Neural progenitor cell (in vitro differentiated cells): Measurements from ENCODE around the gene ATG10. TPM values are rescaled to one million over a fixed set of nuclear protein-coding genes. Genes with fewer than 3 reads are reported as not detected.

Source experiments
- DNase-seq: peaks from one replicate; pipeline ENCODE4 v3.0.0-alpha.2; 2016; ENCODE audit warnings: low spot score
- H2AFZ ChIP-seq: fragments of 200-600 bp; sonication (generic); replicated peaks from 2 replicates; pipeline ENCODE4 v1.6.1; 2016; ENCODE audit warnings: antibody characterized with exemption
- H3F3A ChIP-seq: fragments of 200-600 bp; sonication (generic); 2 replicates; pipeline ENCODE4 v1.6.1; 2016; ENCODE audit warnings: antibody characterized with exemption, low read depth
- H3K27ac ChIP-seq: fragments of 200-600 bp; sonication (generic); 2 replicates; pipeline ENCODE4 v1.5.1; 2016; ENCODE audit warnings: mild to moderate bottlenecking
- H3K27me3 ChIP-seq: fragments of 200-600 bp; sonication (generic); 2 replicates; pipeline ENCODE4 v1.6.1; 2016; ENCODE audit warnings: mild to moderate bottlenecking, moderate library complexity
- H3K36me3 ChIP-seq: fragments of 200-600 bp; sonication (generic); 2 replicates; pipeline ENCODE4 v1.5.1; 2016
- H3K4me1 ChIP-seq: fragments of 200-600 bp; sonication (generic); 2 replicates; pipeline ENCODE4 v1.6.1; 2016; ENCODE audit warnings: mixed run types
- H3K4me2 ChIP-seq: fragments of 200-600 bp; sonication (generic); 2 replicates; pipeline ENCODE4 v1.6.1; 2016
- H3K4me3 ChIP-seq: fragments of 200-600 bp; sonication (generic); 2 replicates; pipeline ENCODE4 v1.5.1; 2016
- H3K79me2 ChIP-seq: fragments of 200-600 bp; sonication (generic); 2 replicates; pipeline ENCODE4 v1.6.1; 2016; ENCODE audit warnings: low read depth
- H3K9ac ChIP-seq: fragments of 200-600 bp; sonication (generic); 2 replicates; pipeline ENCODE4 v1.6.1; 2016
- H3K9me3 ChIP-seq: fragments of 200-600 bp; sonication (generic); 2 replicates; pipeline ENCODE4 v1.5.1; 2016; ENCODE audit warnings: low read depth
- H4K20me1 ChIP-seq: fragments of 200-600 bp; sonication (generic); 2 replicates; pipeline ENCODE4 v1.6.1; 2016; ENCODE audit warnings: low read depth
- H3K27ac Mint-ChIP-seq: 3 replicates; pipeline ENCODE4 v1.8.0; 2021; ENCODE audit warnings: mixed read lengths
- H3K27me3 Mint-ChIP-seq: 2 replicates; pipeline ENCODE4 v1.8.0; 2022; ENCODE audit warnings: low read depth, mild to moderate bottlenecking, inconsistent platforms, moderate library complexity, mixed read lengths; ENCODE audit not compliant: insufficient read depth
- H3K36me3 Mint-ChIP-seq: 3 replicates; pipeline ENCODE4 v1.8.0; 2021; ENCODE audit warnings: mixed read lengths
- H3K4me1 Mint-ChIP-seq: 3 replicates; pipeline ENCODE4 v1.8.0; 2021; ENCODE audit warnings: mixed read lengths
- H3K4me3 Mint-ChIP-seq: 3 replicates; pipeline ENCODE4 v1.8.0; 2021; ENCODE audit warnings: mild to moderate bottlenecking, moderate library complexity, mixed read lengths
- H3K9me3 Mint-ChIP-seq: 3 replicates; pipeline ENCODE4 v1.8.0; 2020; ENCODE audit warnings: mixed read lengths
- CTCF ChIP-seq: fragments of 200-600 bp; sonication (generic); IDR thresholded peaks from 2 replicates; pipeline ENCODE4 v1.5.1; 2017; ENCODE audit warnings: antibody characterized with exemption, mild to moderate bottlenecking
- EZH2 ChIP-seq: fragments of 200-600 bp; sonication (generic); IDR thresholded peaks from 2 replicates; pipeline ENCODE4 v1.6.1; 2017; ENCODE audit warnings: antibody characterized with exemption, mild to moderate bottlenecking, moderate library complexity
- EZH2phosphoT487 ChIP-seq: fragments of 200-600 bp; sonication (generic); IDR thresholded peaks from 2 replicates; pipeline ENCODE4 v1.6.1; 2017; ENCODE audit warnings: antibody characterized with exemption
- total RNA-seq: library from RNA; depleted of rRNA; stranded (reverse); fragments of >200 nt; gene quantifications from 2 replicates; pipeline ENCODE4 v1.2.3, GENCODE V29; 2015; ENCODE audit warnings: low replicate concordance

ATG10 gene
- total RNA-seq, 1 donor from 2014 or later = 13.4 TPM

DNA sequence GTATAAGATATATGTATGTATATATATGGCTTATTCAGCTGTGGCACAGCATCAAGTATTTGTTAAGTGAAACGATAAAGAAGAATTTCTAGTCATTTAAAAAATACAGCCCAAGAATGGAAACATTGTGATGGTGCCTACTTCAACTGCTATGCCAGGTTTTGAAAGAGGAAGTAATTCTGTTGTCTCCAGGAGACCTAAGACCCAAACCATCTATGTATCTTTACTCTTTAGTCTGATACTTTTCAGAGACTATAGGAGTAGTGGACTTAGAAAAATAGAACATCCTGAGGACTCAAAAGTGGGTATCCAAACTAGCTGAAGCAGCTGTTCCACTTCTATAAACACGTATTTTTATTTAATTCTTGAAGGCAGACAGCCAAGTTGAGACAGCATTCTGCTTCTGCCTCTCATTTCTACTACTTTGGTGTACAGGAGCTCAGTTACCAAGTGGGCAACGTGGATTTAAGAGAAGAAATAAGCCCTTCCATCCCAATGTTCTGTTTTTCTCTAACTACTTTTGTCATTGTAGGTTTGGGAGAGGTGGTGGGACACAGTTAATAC lies 195.6 kb downstream of the ATG10 start:
- Histone ChIP-seq H3K27me3 (no peaks in the 10 kb centered on the region), H3K9ac (no peak overlapping the region), H3K4me1 (peaks cover 33% of the 10 kb centered on the region), H3K79me2 (no peaks in the 10 kb centered on the region), H4K20me1 (no peaks in the 10 kb centered on the region), H2AFZ (no peak overlapping the region), H3K9me3 (no peaks in the 10 kb centered on the region), H3K4me2 (no peak overlapping the region), H3K27ac (no peak overlapping the region), H3F3A (peaks cover 21% of the 10 kb centered on the region), H3K36me3 (no peaks in the 10 kb centered on the region), H3K4me3 (no peak overlapping the region)
- Mint-ChIP-seq H3K4me3 (no peak overlapping the region), H3K36me3 (no peaks in the 10 kb centered on the region), H3K9me3 (no peaks in the 10 kb centered on the region), H3K27me3 (peaks cover 2% of the 10 kb centered on the region), H3K4me1 (peaks cover 18% of the 10 kb centered on the region), H3K27ac (no peak overlapping the region)
- DNase-seq = no peak
- no peak for TF ChIP-seq CTCF
- no peak for TF ChIP-seq EZH2
- TF ChIP-seq EZH2phosphoT487 = no peak

GRCh38 chr5:82168294-82168693 lies 196.5 kb downstream of the ATG10 start:
- peaks cover 21% of the 10 kb centered on the region for H3F3A ChIP-seq
- no peaks in the 10 kb centered on the region for H3K79me2 ChIP-seq
- H3K36me3 ChIP-seq = no peaks in the 10 kb centered on the region
- Mint-ChIP-seq H3K27me3 (peaks cover 2% of the 10 kb centered on the region), H3K4me3 (no peak overlapping the region), H3K36me3 (no peaks in the 10 kb centered on the region), H3K27ac (no peak overlapping the region), H3K9me3 (no peaks in the 10 kb centered on the region), H3K4me1 (peaks cover 18% of the 10 kb centered on the region)
- TF ChIP-seq CTCF (no peak), EZH2 (no peak), EZH2phosphoT487 (no peak)
- no peaks in the 10 kb centered on the region for H3K9me3 ChIP-seq
- no peak overlapping the region for H2AFZ ChIP-seq
- no peak overlapping the region for H3K4me3 ChIP-seq
- DNase-seq = no peak
- H3K9ac ChIP-seq = no peak overlapping the region
- no peak overlapping the region for H3K4me2 ChIP-seq
- H4K20me1 ChIP-seq = no peaks in the 10 kb centered on the region
- no peaks in the 10 kb centered on the region for H3K27me3 ChIP-seq
- no peak overlapping the region for H3K27ac ChIP-seq
- peaks cover 33% of the 10 kb centered on the region for H3K4me1 ChIP-seq

DNA sequence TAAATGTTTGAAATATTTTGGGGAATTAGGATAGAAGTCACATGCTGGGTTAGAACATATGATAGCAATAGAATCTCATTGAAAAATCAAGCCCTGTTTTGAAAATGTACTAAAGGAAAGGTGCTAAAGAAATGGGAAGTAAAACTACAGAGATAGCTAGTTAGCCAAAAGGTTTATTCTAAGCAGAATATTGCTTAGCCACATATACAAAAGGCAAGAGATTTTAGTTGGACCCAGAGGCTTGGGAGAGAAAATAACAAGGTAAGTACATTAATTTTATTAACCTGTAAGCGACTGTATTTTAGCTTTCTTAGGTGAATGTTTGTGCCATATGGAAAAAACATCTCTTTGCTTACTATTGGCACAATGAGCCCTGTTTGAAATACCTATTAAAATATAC lies 198.1 kb downstream of the ATG10 start:
- peaks cover 2% of the 10 kb centered on the region for H3K27me3 Mint-ChIP-seq

More for the DNA sequence above, 198.1 kb downstream of the ATG10 start:
- Histone ChIP-seq H3K4me2 (no peak overlapping the region), H2AFZ (no peak overlapping the region), H3K36me3 (no peaks in the 10 kb centered on the region), H4K20me1 (no peaks in the 10 kb centered on the region), H3K79me2 (no peaks in the 10 kb centered on the region), H3K27me3 (no peaks in the 10 kb centered on the region), H3K9me3 (no peaks in the 10 kb centered on the region), H3K9ac (no peak overlapping the region), H3K27ac (no peak overlapping the region), H3F3A (peaks cover 15% of the 10 kb centered on the region), H3K4me3 (no peak overlapping the region), H3K4me1 (peaks cover 18% of the 10 kb centered on the region)
- peaks cover 16% of the 10 kb centered on the region for H3K4me1 Mint-ChIP-seq
- no peaks in the 10 kb centered on the region for H3K9me3 Mint-ChIP-seq
- no peak for TF ChIP-seq EZH2phosphoT487
- no peak for TF ChIP-seq CTCF
- TF ChIP-seq EZH2 = no peak
- H3K36me3 Mint-ChIP-seq = no peaks in the 10 kb centered on the region
- no peak overlapping the region for H3K4me3 Mint-ChIP-seq
- DNase-seq = no peak
- no peak overlapping the region for H3K27ac Mint-ChIP-seq
